Liver (tissue), 9 donors: Measurements from ENCODE around the gene CIZ1. TPM values are rescaled to one million over a fixed set of nuclear protein-coding genes. Genes with fewer than 3 reads are reported as not detected.

ENCODE experiments used
- DNase-seq: peaks from one replicate; pipeline ENCODE4 v3.0.0-alpha.2; 2017; ENCODE audit warnings: low spot score
- H3K27ac ChIP-seq, 2 donors: one replicate each; pipeline ENCODE4 v1.7.0; 2013; ENCODE audit warnings: inconsistent platforms in 2 of 2, low read length in 2 of 2, control low read depth in 1 of 2, low read depth in 1 of 2, mild to moderate bottlenecking in 1 of 2
- H3K27me3 ChIP-seq, 4 donors: one replicate each; pipeline versions ENCODE4 v1.6.1 to v1.7.0; 2013; ENCODE audit warnings: low read length in 3 of 4, inconsistent platforms in 1 of 4, mild to moderate bottlenecking in 1 of 4, moderate library complexity in 1 of 4; ENCODE audit not compliant: control insufficient read depth in 4 of 4, insufficient read depth in 4 of 4
- H3K36me3 ChIP-seq, 4 donors: one replicate each; pipeline versions ENCODE4 v1.6.1 to v1.7.0; 2013; ENCODE audit warnings: low read length in 3 of 4, mild to moderate bottlenecking in 3 of 4, low read depth in 1 of 4, moderate library complexity in 1 of 4; ENCODE audit not compliant: control insufficient read depth in 4 of 4, insufficient read depth in 3 of 4
- H3K4me1 ChIP-seq, 4 donors: one replicate each; pipeline versions ENCODE4 v1.6.1 to v1.7.0; 2013; ENCODE audit warnings: low read length in 3 of 4, mild to moderate bottlenecking in 3 of 4, moderate library complexity in 1 of 4; ENCODE audit not compliant: control insufficient read depth in 4 of 4, insufficient read depth in 4 of 4
- H3K4me3 ChIP-seq, 3 donors: one replicate each; pipeline versions ENCODE4 v1.6.1 to v1.7.0; 2013; ENCODE audit warnings: low read length in 3 of 3, control low read depth in 1 of 3, low read depth in 1 of 3, mild to moderate bottlenecking in 1 of 3
- H3K9ac ChIP-seq, 2 donors: one replicate each; pipeline ENCODE4 v1.7.0; 2013; ENCODE audit warnings: low read length in 2 of 2, mild to moderate bottlenecking in 2 of 2, moderate library complexity in 2 of 2, control low read depth in 1 of 2, low read depth in 1 of 2
- H3K9me3 ChIP-seq, 4 donors: one replicate each; pipeline versions ENCODE4 v1.6.1 to v1.7.0; 2013; ENCODE audit warnings: low read length in 3 of 4; ENCODE audit not compliant: control insufficient read depth in 4 of 4
- ATF3 ChIP-seq: IDR thresholded peaks from 2 replicates; pipeline ENCODE4 v1.6.1; 2016; ENCODE audit warnings: antibody characterized with exemption
- CTCF ChIP-seq: fragments of 150-350 bp; IDR thresholded peaks from 2 replicates; pipeline ENCODE4 v1.5.1; 2017; ENCODE audit warnings: improper control_type of control experiment, low read depth, low read length; ENCODE audit not compliant: missing input control
- EGR1 ChIP-seq, 2 donors: IDR thresholded peaks; 2 replicates each; pipeline ENCODE4 v1.6.1; 2016 to 2018; ENCODE audit warnings: antibody characterized with exemption in 2 of 2, low read depth in 2 of 2
- FOXA1 ChIP-seq: IDR thresholded peaks from 2 replicates; pipeline ENCODE4 v1.6.1; 2016; ENCODE audit warnings: antibody characterized with exemption
- FOXA2 ChIP-seq: IDR thresholded peaks from 2 replicates; pipeline ENCODE4 v1.6.1; 2016; ENCODE audit warnings: antibody characterized with exemption
- GABPA ChIP-seq, 2 donors: IDR thresholded peaks in 1 of 2; conservative IDR thresholded peaks in 1 of 2; 2 replicates each; pipeline ENCODE4 v1.6.1; 2016; ENCODE audit warnings: antibody characterized with exemption in 2 of 2, mild to moderate bottlenecking in 1 of 2, moderate library complexity in 1 of 2
- HNF4A ChIP-seq, 2 donors: conservative IDR thresholded peaks; 2 replicates each; pipeline ENCODE4 v1.6.1; 2016; ENCODE audit warnings: antibody characterized with exemption in 2 of 2, mild to moderate bottlenecking in 2 of 2
- HNF4G ChIP-seq: IDR thresholded peaks from 2 replicates; pipeline ENCODE4 v1.6.1; 2016; ENCODE audit warnings: antibody characterized with exemption
- JUND ChIP-seq, 2 donors: IDR thresholded peaks; 2 replicates each; pipeline ENCODE4 v1.6.1; 2016; ENCODE audit warnings: antibody characterized with exemption in 2 of 2
- MAX ChIP-seq: IDR thresholded peaks from 2 replicates; pipeline ENCODE4 v1.6.1; 2016; ENCODE audit warnings: antibody characterized with exemption
- NR2F2 ChIP-seq: IDR thresholded peaks from 2 replicates; pipeline ENCODE4 v1.6.1; 2016; ENCODE audit warnings: antibody characterized with exemption
- RAD21 ChIP-seq, 2 donors: IDR thresholded peaks; 2 replicates each; pipeline ENCODE4 v1.6.1; 2016; ENCODE audit warnings: antibody characterized with exemption in 2 of 2, mild to moderate bottlenecking in 2 of 2
- REST ChIP-seq: IDR thresholded peaks from 2 replicates; pipeline ENCODE4 v1.6.1; 2016; ENCODE audit warnings: antibody characterized with exemption, mild to moderate bottlenecking
- RXRA ChIP-seq, 2 donors: IDR thresholded peaks; 2 replicates each; pipeline ENCODE4 v1.6.1; 2017 to 2018; ENCODE audit warnings: antibody characterized with exemption in 2 of 2, mild to moderate bottlenecking in 1 of 2
- SP1 ChIP-seq: IDR thresholded peaks from 2 replicates; pipeline ENCODE4 v1.6.1; 2018; ENCODE audit warnings: antibody characterized with exemption, mild to moderate bottlenecking
- TAF1 ChIP-seq: conservative IDR thresholded peaks from 2 replicates; pipeline ENCODE4 v1.6.1; 2016; ENCODE audit warnings: antibody characterized with exemption, mild to moderate bottlenecking
- ZBTB33 ChIP-seq: IDR thresholded peaks from 2 replicates; pipeline ENCODE4 v1.6.1; 2016; ENCODE audit warnings: antibody characterized with exemption
- WGBS: extraction: QIAGEN DNeasy Blood & Tissue Kit; methylation state at CpG from one replicate; pipeline ENCODE4 v1.1.7; 2013; 5-methylcytosine and 5-hydroxymethylcytosine counted together
- polyA plus RNA-seq, 2 donors: library from polyadenylated mRNA; stranded (reverse) in 1 of 2; unstranded in 1 of 2; fragments of 200-250 nt in 1 of 2; fragments of >200 nt in 1 of 2; fragmentation: Nextera tagmentation in 1 of 2; extraction: Ambion mirVana in 1 of 2; gene quantifications; one replicate each; pipeline versions ENCODE4 v1.2.1 to v1.2.3, GENCODE V29; 2013 to 2015
- total RNA-seq, 2 donors: library from RNA; depleted of rRNA; stranded (reverse); fragments of >200 nt; gene quantifications; one replicate each; pipeline ENCODE4 v1.2.3, GENCODE V29; 2014
- donor health status: healthy.
- donor health status: healthy.
- donor health status: healthy.
- donor health status: healthy.
- donor health status: healthy.

Gene CIZ1
- total and polyA plus RNA-seq, 4 donors, result 12.5 to 15.5 (median 13.7) TPM

GRCh38 chr9:128122809-128123175 is 68.6 kb downstream of the CIZ1 start:
- peaks cover 6 to 24% (median 15%) of the 10 kb centered on the region in 4 donors for H3K4me1 ChIP-seq
- 97% methylated on average over 24 of the region's 24 CpGs for WGBS
- no peak overlapping the region for H3K9ac ChIP-seq
- no peak for TF ChIP-seq HNF4A (conservative IDR thresholded peaks at IDR 0.05)
- no peak for TF ChIP-seq TAF1
- no peak for TF ChIP-seq CTCF
- no peak for TF ChIP-seq SP1
- no peak for TF ChIP-seq GABPA (IDR thresholded peaks at IDR 0.05 in 1 of 2, conservative IDR thresholded peaks at IDR 0.05 in 1 of 2)
- no peak for TF ChIP-seq ZBTB33
- no peak for TF ChIP-seq RXRA (IDR thresholded peaks at IDR 0.05)
- TF ChIP-seq FOXA2, result no peak
- no peak for TF ChIP-seq MAX
- TF ChIP-seq HNF4G, result no peak
- TF ChIP-seq ATF3, result no peak
- no peak for TF ChIP-seq JUND (IDR thresholded peaks at IDR 0.05)
- no peak for TF ChIP-seq FOXA1
- no peak overlapping the region for H3K27ac ChIP-seq
- H3K36me3 ChIP-seq, result peaks cover 3 to 24% (median 7%) of the 10 kb centered on the region in 4 donors
- DNase-seq, result no peak
- H3K27me3 ChIP-seq, result no peaks in the 10 kb centered on the region
- no peak overlapping the region for H3K4me3 ChIP-seq
- H3K9me3 ChIP-seq, result no peaks in the 10 kb centered on the region

GRCh38 chr9:128121924-128122808 is 69.2 kb downstream of the CIZ1 start:
- Histone ChIP-seq H3K27me3 (no peaks in the 10 kb centered on the region), H3K4me3 (no peak overlapping the region), H3K4me1 (peaks cover 6 to 31% (median 18%) of the 10 kb centered on the region in 4 donors), H3K27ac (no peak overlapping the region), H3K9ac (no peak overlapping the region), H3K36me3 (peaks cover 3 to 24% (median 7%) of the 10 kb centered on the region in 4 donors), H3K9me3 (no peaks in the 10 kb centered on the region)
- DNase-seq, result no peak
- WGBS, result 90% methylated on average over 27 of the region's 27 CpGs
- TF ChIP-seq SP1 (no peak), TAF1 (no peak), RAD21 (IDR thresholded peaks at IDR 0.05) (no peak), RXRA (IDR thresholded peaks at IDR 0.05) (no peak), ZBTB33 (no peak), JUND (IDR thresholded peaks at IDR 0.05) (no peak), NR2F2 (no peak), ATF3 (no peak), EGR1 (IDR thresholded peaks at IDR 0.05; ENCODE audit: low read depth in 2 of 2) (no peak), REST (no peak)
